Ishikawa (cell line): ENCODE results near the gene NANOS2.

ENCODE experiments used
- CEBPB ChIP-seq: IDR thresholded peaks from 2 replicates; pipeline ENCODE4 v1.6.1; 2012
- CREB1 ChIP-seq: IDR thresholded peaks from 2 replicates; pipeline ENCODE4 v1.6.1; 2012; ENCODE audit warnings: low read depth
- EGR1 ChIP-seq: IDR thresholded peaks from 2 replicates; pipeline ENCODE4 v1.6.1; 2012
- EP300 ChIP-seq: IDR thresholded peaks from 2 replicates; pipeline ENCODE4 v1.6.1; 2012; ENCODE audit warnings: borderline replicate concordance
- FOXM1 ChIP-seq: IDR thresholded peaks from 2 replicates; pipeline ENCODE4 v1.6.1; 2012; ENCODE audit warnings: low read depth, borderline replicate concordance
- MAX ChIP-seq: IDR thresholded peaks from 2 replicates; pipeline ENCODE4 v1.6.1; 2012
- NFIC ChIP-seq: IDR thresholded peaks from 2 replicates; pipeline ENCODE4 v1.6.1; 2012
- RAD21 ChIP-seq: IDR thresholded peaks from 2 replicates; pipeline ENCODE4 v1.6.1; 2012; ENCODE audit warnings: low read depth
- REST ChIP-seq: IDR thresholded peaks from 2 replicates; pipeline ENCODE4 v1.6.1; 2012; ENCODE audit warnings: low read depth, mild to moderate bottlenecking
- TAF1 ChIP-seq: IDR thresholded peaks from 2 replicates; pipeline ENCODE4 v1.6.1; 2012; ENCODE audit warnings: low read depth, mild to moderate bottlenecking
- TCF12 ChIP-seq: IDR thresholded peaks from 2 replicates; pipeline ENCODE4 v1.6.1; 2012; ENCODE audit warnings: low read depth
- TEAD4 ChIP-seq: IDR thresholded peaks from 2 replicates; pipeline ENCODE4 v1.6.1; 2012
- USF1 ChIP-seq: IDR thresholded peaks from 2 replicates; pipeline ENCODE4 v1.6.1; 2012
- YY1 ChIP-seq: IDR thresholded peaks from 2 replicates; pipeline ENCODE4 v1.6.1; 2012; ENCODE audit warnings: low read depth
- ZBTB7A ChIP-seq: IDR thresholded peaks from 2 replicates; pipeline ENCODE4 v1.6.1; 2012; ENCODE audit warnings: low read depth

NANOS2 gene

GRCh38 chr19:45934551-45935230 lies 20.1 kb upstream of the NANOS2 start:
- no peak for TF ChIP-seq YY1
- TF ChIP-seq TEAD4: no peak
- TF ChIP-seq TAF1: no peak
- TF ChIP-seq USF1: no peak
- TF ChIP-seq EP300: no peak
- no peak for TF ChIP-seq ZBTB7A
- no peak for TF ChIP-seq MAX
- no peak for TF ChIP-seq CREB1
- TF ChIP-seq REST: no peak

- TF ChIP-seq REST: no peak
- no peak for TF ChIP-seq TAF1
- no peak for TF ChIP-seq YY1
- no peak for TF ChIP-seq USF1
- TF ChIP-seq EGR1: no peak
- TF ChIP-seq TCF12: no peak
- no peak for TF ChIP-seq CEBPB
- no peak for TF ChIP-seq MAX
- TF ChIP-seq NFIC: no peak
- no peak for TF ChIP-seq FOXM1
- no peak for TF ChIP-seq TEAD4
- no peak for TF ChIP-seq RAD21
- no peak for TF ChIP-seq ZBTB7A
- TF ChIP-seq EP300: no peak
- TF ChIP-seq CREB1: no peak
These were observed 19.2 kb upstream of the NANOS2 start for GRCh38 chr19:45933759-45934158.

- TF ChIP-seq REST: no peak
- no peak for TF ChIP-seq CEBPB
- TF ChIP-seq FOXM1: no peak
- TF ChIP-seq RAD21: no peak
- TF ChIP-seq NFIC: no peak
- no peak for TF ChIP-seq EGR1
- no peak for TF ChIP-seq CREB1
- no peak for TF ChIP-seq ZBTB7A
- no peak for TF ChIP-seq TAF1
- TF ChIP-seq USF1: no peak
- no peak for TF ChIP-seq MAX
- TF ChIP-seq EP300: no peak
- TF ChIP-seq TCF12: no peak
- TF ChIP-seq TEAD4: no peak
- TF ChIP-seq YY1: no peak
These were observed 16.5 kb upstream of the NANOS2 start for GRCh38 chr19:45931055-45931454.

- TF ChIP-seq EGR1 (no peak), EP300 (no peak), TCF12 (no peak), USF1 (no peak), TEAD4 (no peak), REST (no peak), CEBPB (no peak), ZBTB7A (no peak), NFIC (no peak), MAX (no peak), FOXM1 (no peak)
These were observed 14.7 kb upstream of the NANOS2 start for GRCh38 chr19:45929247-45929646.
